Lung (tissue), 12 donors: Measurements from ENCODE around the gene DDX24. TPM values are rescaled to one million over a fixed set of nuclear protein-coding genes. Genes with fewer than 3 reads are reported as not detected.

Source experiments
- ATAC-seq: fragments of 200-7000 bp; cut with Tn5 transposase; one replicate; pipeline ENCODE4 v1.9.1; 2020; ENCODE audit warnings: moderate number of reproducible peaks; ENCODE audit not compliant: insufficient read depth, low FRiP score
- DNase-seq, 3 donors: peaks; one replicate each; pipeline ENCODE4 v3.0.0-alpha.2; 2013 to 2017
- H3K27ac ChIP-seq, 2 donors: one replicate each; pipeline ENCODE4 v1.5.1; 2013; ENCODE audit warnings: mild to moderate bottlenecking in 2 of 2, moderate library complexity in 2 of 2, control low read depth in 1 of 2, inconsistent platforms in 1 of 2, low read depth in 1 of 2, low read length in 1 of 2
- H3K27me3 ChIP-seq, 3 donors: one replicate each; pipeline ENCODE4 v1.5.1; 2013; ENCODE audit warnings: low read length in 2 of 3; ENCODE audit not compliant: control insufficient read depth in 3 of 3, insufficient read depth in 3 of 3
- H3K36me3 ChIP-seq, 4 donors: one replicate each; pipeline ENCODE4 v1.5.1; 2013; ENCODE audit warnings: low read length in 4 of 4, mild to moderate bottlenecking in 1 of 4, moderate library complexity in 1 of 4; ENCODE audit not compliant: control insufficient read depth in 4 of 4, insufficient read depth in 4 of 4
- H3K4me1 ChIP-seq, 5 donors: one replicate each; pipeline ENCODE4 v1.5.1; 2013; ENCODE audit warnings: low read length in 5 of 5, mild to moderate bottlenecking in 2 of 5, moderate library complexity in 1 of 5; ENCODE audit not compliant: control insufficient read depth in 5 of 5, insufficient read depth in 5 of 5
- H3K4me3 ChIP-seq: one replicate; pipeline ENCODE4 v1.5.1; 2013; ENCODE audit warnings: mild to moderate bottlenecking, control low read depth, moderate library complexity
- H3K9ac ChIP-seq, 2 donors: one replicate each; pipeline ENCODE4 v1.5.1; 2013; ENCODE audit warnings: low read length in 2 of 2, control low read depth in 1 of 2; ENCODE audit not compliant: insufficient read depth in 1 of 2
- H3K9me3 ChIP-seq, 4 donors: one replicate each; pipeline ENCODE4 v1.5.1; 2013; ENCODE audit warnings: low read length in 3 of 4, mild to moderate bottlenecking in 1 of 4, moderate library complexity in 1 of 4; ENCODE audit not compliant: control insufficient read depth in 4 of 4, insufficient read depth in 3 of 4
- WGBS, 2 donors: extraction: QIAGEN DNeasy Blood & Tissue Kit; methylation state at CpG; one replicate each; pipeline ENCODE4 v1.1.7; 2013; 5-methylcytosine and 5-hydroxymethylcytosine counted together
- polyA plus RNA-seq, 2 donors: library from polyadenylated mRNA; stranded (reverse); fragments of 200-250 nt; gene quantifications; one replicate each; pipeline ENCODE4 v1.2.1, GENCODE V29; 2013
- total RNA-seq, 2 donors: library from RNA; depleted of rRNA in 1 of 2; stranded (reverse); fragments of >200 nt in 1 of 2; gene quantifications; one replicate each; pipeline ENCODE4 v1.2.1, GENCODE V29; 2014 to 2021
- TF ChIP-seq, protein P1 (sequence below): IDR thresholded peaks from 2 replicates; pipeline ENCODE4 v1.5.1; 2012; ENCODE audit warnings: mild to moderate bottlenecking; ENCODE audit errors: control extremely low read depth, extremely low read depth
- donor health status: control.
- donor health status: control.
- donor health status: Bipolar disorder and iron deficiency.
- donor health status: healthy.
- donor health status: DM: yes; HTN: yes; CAD: no.

DDX24 gene
- total and polyA plus RNA-seq, 4 donors, result 78.4 to 138 (median 107) TPM

DNA sequence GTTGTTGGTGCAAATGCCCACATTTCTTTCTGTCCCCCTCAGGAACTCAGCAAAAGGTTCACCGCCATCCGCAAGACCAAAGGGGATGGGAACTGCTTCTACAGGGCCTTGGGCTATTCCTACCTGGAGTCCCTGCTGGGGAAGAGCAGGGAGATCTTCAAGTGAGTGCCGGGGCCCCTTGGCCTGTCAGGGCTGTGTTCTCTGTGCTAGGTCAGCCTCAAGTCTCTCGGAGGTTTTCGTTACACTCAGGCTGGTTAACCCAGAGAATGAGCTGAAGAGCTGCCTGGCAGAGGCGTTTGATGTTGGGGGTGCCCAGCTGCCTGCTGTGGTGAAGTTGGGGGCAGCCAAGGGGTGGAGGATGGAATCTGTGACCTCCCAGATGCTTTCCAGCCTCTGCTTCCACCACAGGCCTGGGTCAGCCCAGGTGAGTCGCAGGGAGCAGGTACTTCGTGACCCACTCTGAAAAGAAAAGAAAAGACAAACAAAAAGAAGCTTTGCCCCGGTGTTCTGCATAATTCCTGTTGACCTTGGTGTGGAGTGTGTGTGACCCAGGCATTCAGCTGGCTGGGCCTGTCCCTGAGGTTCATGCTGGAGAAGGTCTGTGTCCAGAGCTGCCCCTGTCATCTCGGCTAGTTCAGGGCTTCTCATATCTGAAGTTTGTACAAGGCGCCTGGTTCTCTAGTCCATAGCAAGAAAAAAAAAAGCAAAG lies 41.9 kb downstream of the DDX24 start:
- Histone ChIP-seq H3K27me3 (no peaks in the 10 kb centered on the region), H3K27ac (no peak overlapping the region), H3K4me3 (no peak overlapping the region), H3K9ac (no peak overlapping the region), H3K9me3 (peaks cover 0 to 2% (median 0%) of the 10 kb centered on the region in 4 donors), H3K4me1 (peaks cover 0 to 12% (median 3%) of the 10 kb centered on the region in 5 donors), H3K36me3 (peaks cover 0 to 7% (median 4%) of the 10 kb centered on the region in 4 donors)
- ATAC-seq, result no peak
- TF ChIP-seq, protein P1, sequence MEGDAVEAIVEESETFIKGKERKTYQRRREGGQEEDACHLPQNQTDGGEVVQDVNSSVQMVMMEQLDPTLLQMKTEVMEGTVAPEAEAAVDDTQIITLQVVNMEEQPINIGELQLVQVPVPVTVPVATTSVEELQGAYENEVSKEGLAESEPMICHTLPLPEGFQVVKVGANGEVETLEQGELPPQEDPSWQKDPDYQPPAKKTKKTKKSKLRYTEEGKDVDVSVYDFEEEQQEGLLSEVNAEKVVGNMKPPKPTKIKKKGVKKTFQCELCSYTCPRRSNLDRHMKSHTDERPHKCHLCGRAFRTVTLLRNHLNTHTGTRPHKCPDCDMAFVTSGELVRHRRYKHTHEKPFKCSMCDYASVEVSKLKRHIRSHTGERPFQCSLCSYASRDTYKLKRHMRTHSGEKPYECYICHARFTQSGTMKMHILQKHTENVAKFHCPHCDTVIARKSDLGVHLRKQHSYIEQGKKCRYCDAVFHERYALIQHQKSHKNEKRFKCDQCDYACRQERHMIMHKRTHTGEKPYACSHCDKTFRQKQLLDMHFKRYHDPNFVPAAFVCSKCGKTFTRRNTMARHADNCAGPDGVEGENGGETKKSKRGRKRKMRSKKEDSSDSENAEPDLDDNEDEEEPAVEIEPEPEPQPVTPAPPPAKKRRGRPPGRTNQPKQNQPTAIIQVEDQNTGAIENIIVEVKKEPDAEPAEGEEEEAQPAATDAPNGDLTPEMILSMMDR, result no peak
- WGBS, 2 donors, result 92 to 94% methylated on average over 11 of the region's 11 CpGs
- no peak for DNase-seq

DNA sequence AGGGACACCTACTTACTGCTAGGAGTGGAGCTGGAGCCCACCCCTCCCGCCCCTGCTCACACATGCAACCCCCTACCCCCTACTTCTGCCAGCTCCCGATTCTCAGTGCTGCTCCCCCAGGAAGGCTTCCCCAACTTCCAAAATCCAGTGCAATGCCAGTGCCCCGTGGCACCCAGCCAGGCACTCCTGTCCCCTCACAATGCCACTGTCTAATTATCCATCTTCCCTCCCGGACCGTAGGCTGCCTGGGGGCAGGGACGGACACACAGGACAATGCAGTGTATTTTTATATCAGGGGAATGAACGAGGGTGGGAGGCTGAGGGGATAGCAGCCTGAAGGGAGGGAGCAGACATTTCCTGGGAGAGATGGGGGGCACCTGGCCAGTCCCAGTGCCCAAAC lies 42.5 kb downstream of the DDX24 start:
- no peak overlapping the region for H3K4me3 ChIP-seq

DNA sequence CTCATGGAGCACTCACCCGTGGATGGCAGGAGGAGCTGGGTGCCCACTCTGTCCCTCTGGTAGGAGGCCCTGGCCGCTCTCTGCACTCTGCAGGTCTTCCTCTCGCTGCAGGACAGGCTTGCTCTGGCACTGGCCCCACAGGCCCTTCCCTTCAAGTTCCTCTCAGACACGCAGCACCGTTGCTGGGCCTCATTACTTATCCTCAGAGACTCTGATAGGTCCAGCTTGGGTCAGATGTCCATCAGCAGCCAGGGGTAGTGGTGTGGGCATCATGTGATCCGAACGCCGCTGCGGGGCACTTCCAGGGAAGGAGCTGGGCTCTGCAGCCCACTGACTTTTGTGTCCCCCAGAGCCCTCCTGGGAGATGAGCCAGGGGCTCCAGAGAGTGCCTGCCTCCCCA lies 43.0 kb downstream of the DDX24 start:
- TF ChIP-seq, protein P1, result no peak
- DNase-seq (no peak), ATAC-seq (no peak)
- no peak overlapping the region for H3K27ac ChIP-seq
- H3K27me3 ChIP-seq, result no peaks in the 10 kb centered on the region
- H3K4me1 ChIP-seq, result peaks cover 0 to 8% (median 3%) of the 10 kb centered on the region in 5 donors
- peaks cover 0 to 3% (median 1%) of the 10 kb centered on the region in 4 donors for H3K36me3 ChIP-seq
- WGBS, 2 donors, result 90 to 91% methylated on average over 9 of the region's 9 CpGs
- no peak overlapping the region for H3K4me3 ChIP-seq
- H3K9me3 ChIP-seq, result peaks cover 0 to 2% (median 0%) of the 10 kb centered on the region in 4 donors
- H3K9ac ChIP-seq, result no peak overlapping the region

More for the DNA sequence above, 42.5 kb downstream of the DDX24 start:
- no peak for DNase-seq
- peaks cover 0 to 12% (median 3%) of the 10 kb centered on the region in 5 donors for H3K4me1 ChIP-seq
- no peak overlapping the region for H3K27ac ChIP-seq
- TF ChIP-seq, protein P1, result no peak
- H3K9me3 ChIP-seq, result peaks cover 0 to 2% (median 0%) of the 10 kb centered on the region in 4 donors
- no peaks in the 10 kb centered on the region for H3K27me3 ChIP-seq
- peaks cover 0 to 4% (median 3%) of the 10 kb centered on the region in 4 donors for H3K36me3 ChIP-seq
- ATAC-seq, result no peak
- WGBS, 2 donors, result 89 to 90% methylated on average over 7 of the region's 7 CpGs
- H3K9ac ChIP-seq, result no peak overlapping the region
